ENCODE results near the gene HMCN1.

DNA sequence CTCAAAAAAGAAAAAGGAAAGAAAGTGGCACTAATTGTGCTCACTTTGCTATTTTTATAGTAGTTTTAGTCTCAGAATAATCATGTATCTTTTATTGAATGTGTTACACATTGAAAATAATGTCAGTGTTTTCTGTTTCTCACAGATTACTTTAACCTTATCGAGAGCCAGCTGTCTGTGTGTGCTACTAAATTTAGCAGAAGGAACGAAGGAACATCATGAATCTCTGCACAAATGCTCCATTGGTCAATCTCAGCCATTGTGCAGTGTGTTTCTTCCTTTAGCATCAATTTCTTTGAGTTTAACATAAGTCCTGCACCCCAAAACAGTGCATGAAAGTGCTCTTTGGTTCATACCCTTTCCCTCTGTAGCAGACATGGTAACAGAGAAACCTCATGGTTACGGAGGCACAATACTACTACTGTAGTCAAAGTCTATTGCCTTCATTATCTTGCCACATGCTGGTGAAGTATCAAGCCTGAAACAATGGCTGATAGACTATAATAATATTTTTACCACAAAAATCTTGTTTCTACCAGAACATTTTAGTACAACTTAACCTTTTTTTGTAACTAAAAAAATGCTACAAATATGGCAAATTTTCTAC lies 310.0 kb downstream of the HMCN1 start:
- TF ChIP-seq, protein P1, sequence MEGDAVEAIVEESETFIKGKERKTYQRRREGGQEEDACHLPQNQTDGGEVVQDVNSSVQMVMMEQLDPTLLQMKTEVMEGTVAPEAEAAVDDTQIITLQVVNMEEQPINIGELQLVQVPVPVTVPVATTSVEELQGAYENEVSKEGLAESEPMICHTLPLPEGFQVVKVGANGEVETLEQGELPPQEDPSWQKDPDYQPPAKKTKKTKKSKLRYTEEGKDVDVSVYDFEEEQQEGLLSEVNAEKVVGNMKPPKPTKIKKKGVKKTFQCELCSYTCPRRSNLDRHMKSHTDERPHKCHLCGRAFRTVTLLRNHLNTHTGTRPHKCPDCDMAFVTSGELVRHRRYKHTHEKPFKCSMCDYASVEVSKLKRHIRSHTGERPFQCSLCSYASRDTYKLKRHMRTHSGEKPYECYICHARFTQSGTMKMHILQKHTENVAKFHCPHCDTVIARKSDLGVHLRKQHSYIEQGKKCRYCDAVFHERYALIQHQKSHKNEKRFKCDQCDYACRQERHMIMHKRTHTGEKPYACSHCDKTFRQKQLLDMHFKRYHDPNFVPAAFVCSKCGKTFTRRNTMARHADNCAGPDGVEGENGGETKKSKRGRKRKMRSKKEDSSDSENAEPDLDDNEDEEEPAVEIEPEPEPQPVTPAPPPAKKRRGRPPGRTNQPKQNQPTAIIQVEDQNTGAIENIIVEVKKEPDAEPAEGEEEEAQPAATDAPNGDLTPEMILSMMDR (conservative IDR thresholded peaks at IDR 0.05): no peak
- TF ChIP-seq ZFX (IDR thresholded peaks at IDR 0.05): no peak

All from C4-2B (cell line).